Head of caudate nucleus (tissue), 42 donors: ENCODE data around the gene GBP3.
"Not testable (repeated sequence)": the region's sequence is repeated elsewhere in the genome, so short reads cannot be mapped to it uniquely, and the experiment has no call there.

Experiments
- DNase-seq, 42 donors: peaks; one replicate each; pipeline versions ENCODE4 v3.0.0 to v3.0.0-alpha.2; 2020 to 2021; ENCODE audit warnings: mixed read lengths in 7 of 42
- intact Hi-C: fragments of 100-400 bp; cut with DNase I; formaldehyde crosslinking; loops from one replicate; pipeline ENCODE4 v1.15.0; 2022

The GBP3 gene

DNA sequence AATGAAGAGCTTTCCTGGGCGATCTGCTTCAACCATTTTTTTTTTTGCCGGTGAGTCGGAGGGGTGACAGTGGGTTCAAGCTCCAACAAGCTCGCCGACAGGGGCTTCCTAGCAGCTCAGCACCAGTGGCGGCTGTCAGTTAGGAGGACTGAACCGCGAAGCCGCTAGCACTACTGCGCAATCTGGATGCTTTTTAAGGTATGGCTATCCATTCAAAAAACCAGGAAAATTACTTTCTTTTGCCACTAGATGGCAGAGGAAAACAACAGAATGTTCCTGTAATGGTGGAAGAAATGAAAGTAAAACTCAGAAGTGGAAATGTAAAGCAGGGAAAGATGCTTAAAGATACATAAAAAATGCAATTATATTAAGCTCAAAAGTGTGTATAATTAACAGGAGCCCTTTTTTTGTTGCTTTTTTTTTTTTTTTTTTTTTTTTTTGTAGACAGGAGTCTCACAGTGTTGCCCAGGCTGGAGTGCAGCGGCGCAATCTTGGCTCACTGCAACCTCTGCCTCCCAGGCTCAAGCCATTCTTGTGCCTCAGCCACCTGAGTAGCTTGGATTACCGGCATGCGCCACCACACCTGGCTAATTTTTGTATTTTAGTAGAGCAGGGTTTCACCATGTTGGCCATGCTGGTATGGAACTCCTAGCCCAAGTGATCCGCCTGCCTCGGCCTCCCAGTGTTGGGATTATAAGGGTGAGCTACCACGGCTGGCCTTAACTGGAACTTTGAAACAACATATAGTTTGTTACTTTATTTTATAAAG is 38.7 kb downstream of the GBP3 start:
- intact Hi-C loops: no loop called here
- DNase-seq: peak in 3 of 42 donors; percentile 8 to 25 (median 10)

DNA sequence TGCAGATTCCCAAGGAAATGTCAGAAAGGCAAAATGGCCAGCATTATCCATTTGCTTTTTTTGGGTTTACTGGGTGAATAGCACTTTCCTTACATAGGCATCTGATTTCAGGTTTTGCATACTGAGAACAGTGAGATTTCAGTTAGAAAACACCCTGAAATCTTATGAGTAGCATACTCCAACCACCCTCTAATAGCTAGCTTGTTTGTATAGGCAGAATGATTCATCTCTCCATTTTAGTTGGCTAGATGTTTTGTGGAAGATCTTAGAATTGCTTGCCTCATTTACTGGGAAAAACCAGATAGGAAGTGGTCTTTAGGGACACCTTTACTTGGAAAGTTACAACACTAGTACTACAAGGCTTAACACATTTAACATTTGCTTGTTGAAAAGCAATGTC is 40.6 kb downstream of the GBP3 start:
- no peak for DNase-seq
- intact Hi-C loops: no loop called here

- intact Hi-C loops, DNase-seq: not testable (repeated sequence)
These were observed 41.2 kb downstream of the GBP3 start for GRCh38 chr1:88981506-88981905.

DNA sequence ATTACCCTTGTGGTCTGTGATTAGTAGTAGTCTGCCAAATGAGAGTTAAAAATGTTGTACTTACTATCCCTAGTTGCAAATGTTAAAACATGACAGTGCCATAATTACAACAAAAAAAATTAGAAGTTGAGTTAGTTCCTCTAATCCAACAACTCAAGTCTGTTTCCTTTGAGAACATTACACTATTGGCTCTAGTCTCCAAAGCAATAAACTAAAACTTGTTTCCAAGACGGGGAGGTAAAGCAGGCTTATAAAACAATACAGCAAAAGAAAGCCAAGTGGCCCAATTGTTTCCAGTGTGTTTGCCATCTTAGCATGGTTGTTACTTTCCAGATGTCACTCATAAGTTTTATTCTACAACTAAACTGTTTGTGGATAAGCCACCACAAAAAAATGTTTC is 41.8 kb downstream of the GBP3 start:
- DNase-seq: no peak
- intact Hi-C loops: no loop called here

GRCh38 chr1:88979749-88980116 is 42.9 kb downstream of the GBP3 start:
- DNase-seq: no peak
- intact Hi-C loops: no loop called here

- intact Hi-C loops: no loop called here
- no peak for DNase-seq
These were observed 43.5 kb downstream of the GBP3 start for GRCh38 chr1:88979054-88979748.

DNA sequence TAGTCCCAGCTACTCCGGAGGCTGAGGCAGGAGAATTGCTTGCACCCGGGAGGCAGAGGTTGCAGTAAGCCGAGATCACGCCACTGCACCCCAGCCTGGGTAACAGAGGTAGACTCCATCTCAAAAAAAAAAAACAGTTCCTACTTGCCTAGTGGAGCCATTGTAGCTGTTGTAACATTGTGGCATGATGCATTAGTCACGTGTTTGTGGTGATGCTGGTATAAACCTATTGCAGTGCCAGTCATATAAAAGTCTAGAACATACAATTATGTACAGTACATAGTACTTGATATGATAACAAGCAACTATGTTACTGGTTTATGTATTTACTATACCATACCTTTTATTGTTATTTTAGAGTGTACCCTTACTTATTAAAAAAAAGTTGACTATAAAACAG is 46.4 kb downstream of the GBP3 start:
- DNase-seq: no peak
- intact Hi-C loops: no loop called here

DNA sequence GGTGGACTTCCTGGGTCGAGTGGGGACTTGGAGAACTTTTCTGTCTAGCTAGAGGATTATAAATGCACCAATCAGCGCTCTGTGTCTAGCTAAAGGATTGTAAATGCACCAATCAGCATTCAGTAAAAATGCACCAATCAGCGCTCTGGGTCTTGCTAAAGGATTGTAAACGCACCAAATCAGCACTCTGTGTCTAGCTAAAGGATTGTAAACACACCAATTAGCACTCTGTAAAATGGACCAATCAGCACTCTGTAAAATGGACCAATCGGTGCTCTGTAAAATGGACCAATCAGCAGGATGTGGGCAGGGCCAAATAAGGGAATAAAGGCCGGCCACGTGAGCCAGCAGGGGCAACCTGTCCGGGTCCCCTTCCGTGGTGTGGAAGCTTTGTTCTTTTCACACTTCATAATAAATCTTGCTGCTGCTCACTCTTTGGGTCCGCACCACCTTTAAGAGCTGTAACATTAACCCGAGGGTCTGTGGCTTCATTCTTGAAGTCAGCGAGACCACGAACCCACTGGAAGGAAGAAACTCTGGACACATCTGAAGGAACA is 48.0 kb downstream of the GBP3 start:
- intact Hi-C loops, DNase-seq: not testable (repeated sequence)

DNA sequence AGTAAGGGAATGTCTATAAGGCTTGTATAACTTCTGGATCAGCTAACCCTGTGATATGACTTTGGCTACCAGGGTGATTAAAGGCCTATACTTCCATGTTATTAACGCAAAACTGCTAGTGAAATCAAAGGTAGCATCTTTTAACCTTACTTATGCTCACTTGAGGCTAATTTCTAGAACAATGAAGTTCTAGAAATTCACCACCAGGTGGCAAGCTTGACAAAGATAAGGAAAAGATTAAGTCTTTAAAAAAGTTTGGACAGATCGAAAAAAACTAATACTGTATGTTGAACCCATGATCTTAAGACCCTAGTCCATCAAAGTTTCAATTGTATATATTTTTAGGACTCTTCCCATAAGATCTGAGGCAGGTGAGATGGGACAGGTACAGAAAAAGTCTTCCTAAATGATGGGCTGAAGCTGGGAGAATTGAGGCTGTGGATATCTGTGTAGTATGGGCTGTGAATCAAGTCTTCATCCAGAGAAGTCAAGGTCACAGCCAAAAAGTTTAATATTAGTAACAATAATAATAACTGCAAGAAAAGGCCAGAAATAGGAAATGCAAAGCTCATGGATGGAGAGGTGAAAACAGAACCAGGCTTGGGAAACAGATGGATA is 49.0 kb downstream of the GBP3 start:
- no peak for DNase-seq
- intact Hi-C loops: no loop called here

DNA sequence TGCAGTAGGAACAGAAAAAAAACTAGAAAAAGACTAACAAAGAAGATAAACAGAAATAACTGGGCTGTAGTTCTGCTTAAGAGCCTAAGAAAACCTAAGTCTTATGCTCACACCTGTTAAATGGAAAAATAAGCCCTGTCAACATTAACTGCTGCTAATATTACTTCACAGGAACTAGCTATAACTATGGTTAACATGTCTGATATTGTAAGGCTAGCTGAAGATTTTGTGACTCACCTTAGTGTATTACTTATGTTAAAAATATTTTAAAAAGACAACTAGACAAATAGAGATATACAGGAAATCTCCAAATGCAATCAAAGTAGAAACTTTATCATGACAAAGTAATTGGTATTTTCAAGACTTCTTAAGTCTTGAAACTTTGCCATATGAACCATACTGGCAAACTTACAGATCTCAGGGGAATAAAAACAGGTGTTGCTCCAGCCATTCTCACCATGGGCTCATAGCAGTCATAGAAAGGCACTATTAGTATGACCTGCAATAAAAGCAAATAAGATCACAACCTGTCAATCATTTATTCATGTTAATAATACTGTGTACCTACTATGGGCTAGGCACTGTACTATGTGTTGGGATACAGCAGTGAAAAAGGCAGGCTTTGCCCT is 60.9 kb downstream of the GBP3 start:
- DNase-seq: no peak
- intact Hi-C loops: no loop called here

DNA sequence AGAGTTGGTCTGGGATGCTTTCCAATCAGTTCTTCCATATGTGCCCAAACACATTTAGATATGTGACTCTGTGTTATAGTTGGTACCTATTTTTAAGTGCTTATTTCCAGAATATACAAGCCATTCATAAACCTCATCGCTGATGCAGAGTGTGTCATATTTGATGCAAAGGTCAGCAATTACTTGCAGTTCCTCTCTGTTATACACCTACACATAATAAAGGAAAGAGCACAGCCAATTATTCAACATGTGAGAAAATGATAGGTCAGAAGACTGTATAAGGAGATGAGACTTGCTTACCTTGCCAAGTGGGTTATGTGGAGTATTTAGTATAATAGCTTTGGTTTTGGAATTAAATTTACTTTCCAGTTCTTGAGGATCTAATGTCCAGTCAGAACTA is 61.6 kb downstream of the GBP3 start:
- intact Hi-C loops: no loop called here
- no peak for DNase-seq
